ENCODE results near the gene CFAP157.

GRCh38 chr9:127723444-127723843, 16.7 kb downstream of the CFAP157 start:
- TF ChIP-seq EZH2 (IDR thresholded peaks at IDR 0.05) (no peak), POLR2AphosphoS5 (IDR thresholded peaks at IDR 0.05; ENCODE audit: borderline replicate concordance, low read depth, low read length) (no peak), FOXP2 (optimal IDR thresholded peaks at IDR 0.05; ENCODE audit: control extremely low read depth, extremely low read length, insufficient read depth) (no peak)
